ENCODE results near the gene TMOD1.

The TMOD1 gene

DNA sequence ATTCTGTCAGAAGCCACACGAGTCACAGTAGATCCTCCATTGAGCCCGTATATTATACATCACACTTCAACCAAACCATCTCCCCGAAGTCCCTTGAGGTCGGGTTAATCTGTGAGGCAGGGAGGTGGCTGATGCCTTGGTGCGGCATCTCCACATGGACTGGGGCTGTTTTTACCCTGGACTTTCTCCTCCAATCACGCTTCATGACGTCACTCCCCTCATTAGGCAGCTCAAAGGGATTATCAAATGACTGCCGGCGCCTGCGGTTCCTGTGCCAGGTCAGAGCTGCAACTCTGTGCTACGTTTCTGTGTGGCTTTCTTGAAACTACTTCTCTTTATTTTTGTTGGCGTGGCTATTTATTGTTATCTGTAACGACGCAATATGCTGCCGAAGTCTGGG is 53.7 kb downstream of the TMOD1 start:
- H3K9me3 Mint-ChIP-seq, result no peaks in the 10 kb centered on the region
- H3K4me1 Mint-ChIP-seq, result peaks cover 6% of the 10 kb centered on the region
- no peaks in the 10 kb centered on the region for H3K36me3 Mint-ChIP-seq (ENCODE audit: low read depth)
- H3K4me3 Mint-ChIP-seq, result no peak overlapping the region
- H3K27ac Mint-ChIP-seq, result no peak overlapping the region
- TF ChIP-seq, protein P1, sequence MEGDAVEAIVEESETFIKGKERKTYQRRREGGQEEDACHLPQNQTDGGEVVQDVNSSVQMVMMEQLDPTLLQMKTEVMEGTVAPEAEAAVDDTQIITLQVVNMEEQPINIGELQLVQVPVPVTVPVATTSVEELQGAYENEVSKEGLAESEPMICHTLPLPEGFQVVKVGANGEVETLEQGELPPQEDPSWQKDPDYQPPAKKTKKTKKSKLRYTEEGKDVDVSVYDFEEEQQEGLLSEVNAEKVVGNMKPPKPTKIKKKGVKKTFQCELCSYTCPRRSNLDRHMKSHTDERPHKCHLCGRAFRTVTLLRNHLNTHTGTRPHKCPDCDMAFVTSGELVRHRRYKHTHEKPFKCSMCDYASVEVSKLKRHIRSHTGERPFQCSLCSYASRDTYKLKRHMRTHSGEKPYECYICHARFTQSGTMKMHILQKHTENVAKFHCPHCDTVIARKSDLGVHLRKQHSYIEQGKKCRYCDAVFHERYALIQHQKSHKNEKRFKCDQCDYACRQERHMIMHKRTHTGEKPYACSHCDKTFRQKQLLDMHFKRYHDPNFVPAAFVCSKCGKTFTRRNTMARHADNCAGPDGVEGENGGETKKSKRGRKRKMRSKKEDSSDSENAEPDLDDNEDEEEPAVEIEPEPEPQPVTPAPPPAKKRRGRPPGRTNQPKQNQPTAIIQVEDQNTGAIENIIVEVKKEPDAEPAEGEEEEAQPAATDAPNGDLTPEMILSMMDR (IDR thresholded peaks at IDR 0.05; ENCODE audit: unreplicated experiment in 3 of 3), result no peak
- peaks cover 23% of the 10 kb centered on the region for H3K27me3 Mint-ChIP-seq (ENCODE audit: low read depth)

- no peaks in the 10 kb centered on the region for H3K9me3 Mint-ChIP-seq
- peaks cover 6% of the 10 kb centered on the region for H3K4me1 Mint-ChIP-seq
- H3K27me3 Mint-ChIP-seq (ENCODE audit: low read depth), result peaks cover 23% of the 10 kb centered on the region
- H3K36me3 Mint-ChIP-seq (ENCODE audit: low read depth), result no peaks in the 10 kb centered on the region
- TF ChIP-seq, protein P1 (IDR thresholded peaks at IDR 0.05; ENCODE audit: unreplicated experiment in 3 of 3), result no peak
- no peak overlapping the region for H3K4me3 Mint-ChIP-seq
- no peak overlapping the region for H3K27ac Mint-ChIP-seq
These were observed 54.7 kb downstream of the TMOD1 start for GRCh38 chr9:97556036-97556720.

GRCh38 chr9:97556721-97557605 is 55.5 kb downstream of the TMOD1 start:
- TF ChIP-seq, protein P1 (IDR thresholded peaks at IDR 0.05; ENCODE audit: unreplicated experiment in 3 of 3), result no peak
- H3K4me1 Mint-ChIP-seq, result peaks cover 6% of the 10 kb centered on the region
- H3K27ac Mint-ChIP-seq, result no peak overlapping the region
- peaks cover 22% of the 10 kb centered on the region for H3K27me3 Mint-ChIP-seq (ENCODE audit: low read depth)
- no peak overlapping the region for H3K4me3 Mint-ChIP-seq
- H3K36me3 Mint-ChIP-seq (ENCODE audit: low read depth), result no peaks in the 10 kb centered on the region
- no peaks in the 10 kb centered on the region for H3K9me3 Mint-ChIP-seq

DNA sequence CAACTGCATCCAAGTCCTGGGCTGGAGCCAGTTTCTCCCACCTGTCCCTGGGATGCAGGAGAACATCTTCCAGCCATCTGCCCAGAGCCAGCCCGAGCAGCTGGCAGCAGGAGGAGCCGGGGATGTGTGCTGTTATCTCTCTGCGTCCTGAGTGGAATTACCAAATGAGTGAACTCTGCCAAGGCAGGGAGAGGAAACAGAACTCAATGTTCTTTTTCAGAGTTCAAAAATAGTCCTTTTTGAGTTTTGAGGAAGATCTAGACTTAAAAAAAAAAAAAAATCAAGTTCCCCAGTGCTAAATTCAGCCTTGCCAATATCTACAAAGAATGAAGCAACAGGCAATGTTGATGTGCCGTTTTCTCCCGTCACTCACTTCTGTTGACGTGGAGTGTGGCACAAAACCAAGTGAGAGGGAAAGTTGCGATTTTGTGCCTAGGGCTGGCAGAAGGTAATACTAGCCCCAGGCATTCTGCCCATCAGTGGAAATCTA is 56.2 kb downstream of the TMOD1 start:
- Mint-ChIP-seq H3K9me3 (no peaks in the 10 kb centered on the region), H3K4me3 (no peak overlapping the region), H3K27ac (no peak overlapping the region), H3K36me3 (ENCODE audit: low read depth) (no peaks in the 10 kb centered on the region), H3K27me3 (ENCODE audit: low read depth) (peaks cover 28% of the 10 kb centered on the region), H3K4me1 (peaks cover 6% of the 10 kb centered on the region)
- TF ChIP-seq, protein P1 (IDR thresholded peaks at IDR 0.05; ENCODE audit: unreplicated experiment in 3 of 3), result no peak

GRCh38 chr9:97558701-97559101 is 57.2 kb downstream of the TMOD1 start:
- Mint-ChIP-seq H3K4me3 (no peak overlapping the region), H3K9me3 (no peaks in the 10 kb centered on the region), H3K4me1 (peaks cover 10% of the 10 kb centered on the region), H3K36me3 (ENCODE audit: low read depth) (no peaks in the 10 kb centered on the region), H3K27ac (peak overlapping the region in 1 of 3 experiments; percentile 13), H3K27me3 (ENCODE audit: low read depth) (peaks cover 28% of the 10 kb centered on the region)
- TF ChIP-seq, protein P1 (IDR thresholded peaks at IDR 0.05; ENCODE audit: unreplicated experiment in 3 of 3), result no peak

Data from nephron (organoid).